GM18868 (cell line): ENCODE data around the gene PCMTD2.

Experiments used
- ATAC-seq: cut with Tn5 transposase; IDR thresholded peaks from one replicate; pipeline ENCODE4 v1.9.1; 2021; ENCODE audit warnings: mild to moderate bottlenecking, moderate library complexity; ENCODE audit not compliant: unreplicated experiment

Gene PCMTD2

GRCh38 chr20:64238115-64238825 is 17.3 kb upstream of the PCMTD2 start:
- no peak for ATAC-seq

- peak; percentile 74 for ATAC-seq
Observed at GRCh38 chr20:64238851-64239387, 16.6 kb upstream of the PCMTD2 start.

GRCh38 chr20:64239449-64240242 is 15.9 kb upstream of the PCMTD2 start:
- no peak for ATAC-seq

- ATAC-seq: no peak
Observed at GRCh38 chr20:64240243-64241015, 15.1 kb upstream of the PCMTD2 start.

GRCh38 chr20:64241061-64241460 is 14.5 kb upstream of the PCMTD2 start:
- ATAC-seq: no peak

- ATAC-seq: no peak
Observed at GRCh38 chr20:64242003-64242796, 13.3 kb upstream of the PCMTD2 start.

- no peak for ATAC-seq
Observed at GRCh38 chr20:64242797-64243475, 12.6 kb upstream of the PCMTD2 start.

GRCh38 chr20:64244281-64244805 is 11.2 kb upstream of the PCMTD2 start:
- no peak for ATAC-seq

- ATAC-seq: no peak
Observed at GRCh38 chr20:64244870-64245603, 10.5 kb upstream of the PCMTD2 start.

- no peak for ATAC-seq
Observed at GRCh38 chr20:64245746-64246595, 9.6 kb upstream of the PCMTD2 start.

- no peak for ATAC-seq
Observed at GRCh38 chr20:64246616-64247306, 8.8 kb upstream of the PCMTD2 start.

GRCh38 chr20:64247307-64247618 is 8.3 kb upstream of the PCMTD2 start:
- ATAC-seq: no peak

GRCh38 chr20:64247970-64248841 is 7.3 kb upstream of the PCMTD2 start:
- ATAC-seq: no peak

GRCh38 chr20:64250027-64250426 is 5.5 kb upstream of the PCMTD2 start:
- ATAC-seq: no peak

GRCh38 chr20:64253000-64253383 is 2.6 kb upstream of the PCMTD2 start:
- no peak for ATAC-seq

- no peak for ATAC-seq
Observed at GRCh38 chr20:64253443-64253842, 2.1 kb upstream of the PCMTD2 start.

GRCh38 chr20:64254156-64254555 is 1.4 kb upstream of the PCMTD2 start:
- no peak for ATAC-seq
